AG04449 (cell line): ENCODE measurements around the gene POLD4.
A peak's percentile ranks its signal among the peaks of the same experiment; 100 is the strongest.

ENCODE experiments used
- CTCF ChIA-PET: fragments of 350-600 bp; formaldehyde crosslinking; extraction: SDS; loops from one replicate; lab custom pipeline; 2021; ENCODE audit warnings: antibody characterized with exemption; lab: Yijun Ruan, JAX
- POLR2A ChIA-PET: fragments of 400-600, 350-600 bp; formaldehyde crosslinking; extraction: SDS; loops from one replicate; lab custom pipeline; 2020; ENCODE audit warnings: antibody characterized with exemption, inconsistent platforms; lab: Yijun Ruan, JAX
- DNase-seq: peaks from one replicate; pipeline ENCODE4 v3.0.0-alpha.2; 2010; ENCODE audit warnings: low read depth, low spot score
- H3K4me3 ChIP-seq: 2 replicates; pipeline ENCODE4 v1.5.1; 2011; ENCODE audit warnings: low read depth, mild to moderate bottlenecking, control low read depth, low read length
- CTCF ChIP-seq: IDR thresholded peaks from one replicate; pipeline ENCODE4 v1.5.1; 2011; ENCODE audit warnings: mild to moderate bottlenecking, moderate library complexity, low read length, control low read depth, inconsistent platforms; ENCODE audit not compliant: insufficient read depth; ENCODE audit errors: missing control alignments

The POLD4 gene

GRCh38 chr11:67306769-67307544, 46.4 kb downstream of the POLD4 start:
- CTCF ChIA-PET = interaction anchor here (0.8 to 3.3 kb wide), 4 partner anchors 10 to 44 kb away, joined by 3 to 20 read pairs (median 3); no protein-coding TSS in a partner anchor
- no peak for TF ChIP-seq CTCF
- H3K4me3 ChIP-seq = no peak overlapping the region
- DNase-seq = no peak
- POLR2A ChIA-PET = no interaction called here

GRCh38 chr11:67304511-67305113, 48.7 kb downstream of the POLD4 start:
- H3K4me3 ChIP-seq = peak overlapping the region; percentile 86
- DNase-seq = no peak
- ChIA-PET CTCF (interaction anchor here (0.7 to 2.4 kb wide), 5 partner anchors 13 to 96 kb away, joined by 3 to 9 read pairs (median 6); no protein-coding TSS in a partner anchor), POLR2A (interaction anchor here (4.5 kb wide), 1 partner anchor 11 kb away, joined by 28 read pairs; no protein-coding TSS in a partner anchor)
- TF ChIP-seq CTCF = no peak

- no peak for DNase-seq
- ChIA-PET CTCF (interaction anchor here (1.0 to 2.4 kb wide), 9 partner anchors 10 to 47 kb away, joined by 3 to 9 read pairs (median 7); no protein-coding TSS in a partner anchor), POLR2A (interaction anchor here (1.0 to 4.5 kb wide), 4 partner anchors 11 to 16 kb away, joined by 3 to 28 read pairs (median 4); partner anchors contain the start of gene ANKRD13D)
- H3K4me3 ChIP-seq = peak overlapping the region; percentile 86
- TF ChIP-seq CTCF = no peak
These were observed 49.4 kb downstream of the POLD4 start for GRCh38 chr11:67303835-67304411.

GRCh38 chr11:67303132-67303834, 50.1 kb downstream of the POLD4 start, which contains the start of gene SSH3:
SSH3 (plus strand) TSS chr11:67303530; CDS start chr11:67303626, 96 bp downstream.
- no peak for TF ChIP-seq CTCF
- H3K4me3 ChIP-seq = peak within 1 kb of the TSS; percentile 86
- POLR2A ChIA-PET = interaction anchor here (0.7 to 4.5 kb wide), 6 partner anchors 11 to 71 kb away, joined by 3 to 28 read pairs (median 4); partner anchors contain the start of gene ANKRD13D
- DNase-seq = no peak
- CTCF ChIA-PET = interaction anchor here (0.8 to 1.8 kb wide), 10 partner anchors 10 to 79 kb away, joined by 3 to 9 read pairs (median 4); no protein-coding TSS in a partner anchor

- DNase-seq = no peak
- POLR2A ChIA-PET = interaction anchor here (0.7 to 4.5 kb wide), 6 partner anchors 10 to 71 kb away, joined by 3 to 28 read pairs (median 4); partner anchors contain the start of gene ANKRD13D
- TF ChIP-seq CTCF = no peak
- H3K4me3 ChIP-seq = peak overlapping the region; percentile 86
- CTCF ChIA-PET = interaction anchor here (0.8 to 1.8 kb wide), 8 partner anchors 9 to 80 kb away, joined by 3 to 9 read pairs (median 4); no protein-coding TSS in a partner anchor
These were observed 50.7 kb downstream of the POLD4 start for GRCh38 chr11:67302571-67303131.
